GM23248 (cell line): Measurements from ENCODE around the gene NPAS3.

Experiments
- EZH2 ChIP-seq: fragments of 200-600 bp; sonication (generic); IDR thresholded peaks from 2 replicates; pipeline ENCODE4 v1.6.1; 2018; ENCODE audit warnings: antibody characterized with exemption, mild to moderate bottlenecking; ENCODE audit not compliant: insufficient read depth, poor library complexity, severe bottlenecking
- EZH2phosphoT487 ChIP-seq: fragments of 200-600 bp; sonication (generic); IDR thresholded peaks from 2 replicates; pipeline ENCODE4 v1.6.1; 2018; ENCODE audit warnings: antibody characterized with exemption, moderate library complexity, mild to moderate bottlenecking, low read depth; ENCODE audit not compliant: insufficient read depth

GRCh38 chr14:33271891-33272290 is 333.2 kb downstream of the NPAS3 start:
- TF ChIP-seq EZH2phosphoT487 (no peak), EZH2 (no peak)
